Liver (tissue), 9 donors: Measurements from ENCODE around the gene BANP. TPM values are rescaled to one million over a fixed set of nuclear protein-coding genes. Genes with fewer than 3 reads are reported as not detected.

Source experiments
- DNase-seq: peaks from one replicate; pipeline ENCODE4 v3.0.0-alpha.2; 2017; ENCODE audit warnings: low spot score
- H3K27ac ChIP-seq, 2 donors: one replicate each; pipeline ENCODE4 v1.7.0; 2013; ENCODE audit warnings: inconsistent platforms in 2 of 2, low read length in 2 of 2, control low read depth in 1 of 2, low read depth in 1 of 2, mild to moderate bottlenecking in 1 of 2
- H3K27me3 ChIP-seq, 4 donors: one replicate each; pipeline versions ENCODE4 v1.6.1 to v1.7.0; 2013; ENCODE audit warnings: low read length in 3 of 4, inconsistent platforms in 1 of 4, mild to moderate bottlenecking in 1 of 4, moderate library complexity in 1 of 4; ENCODE audit not compliant: control insufficient read depth in 4 of 4, insufficient read depth in 4 of 4
- H3K36me3 ChIP-seq, 4 donors: one replicate each; pipeline versions ENCODE4 v1.6.1 to v1.7.0; 2013; ENCODE audit warnings: low read length in 3 of 4, mild to moderate bottlenecking in 3 of 4, low read depth in 1 of 4, moderate library complexity in 1 of 4; ENCODE audit not compliant: control insufficient read depth in 4 of 4, insufficient read depth in 3 of 4
- H3K4me1 ChIP-seq, 4 donors: one replicate each; pipeline versions ENCODE4 v1.6.1 to v1.7.0; 2013; ENCODE audit warnings: low read length in 3 of 4, mild to moderate bottlenecking in 3 of 4, moderate library complexity in 1 of 4; ENCODE audit not compliant: control insufficient read depth in 4 of 4, insufficient read depth in 4 of 4
- H3K4me3 ChIP-seq, 3 donors: one replicate each; pipeline versions ENCODE4 v1.6.1 to v1.7.0; 2013; ENCODE audit warnings: low read length in 3 of 3, control low read depth in 1 of 3, low read depth in 1 of 3, mild to moderate bottlenecking in 1 of 3
- H3K9ac ChIP-seq, 2 donors: one replicate each; pipeline ENCODE4 v1.7.0; 2013; ENCODE audit warnings: low read length in 2 of 2, mild to moderate bottlenecking in 2 of 2, moderate library complexity in 2 of 2, control low read depth in 1 of 2, low read depth in 1 of 2
- H3K9me3 ChIP-seq, 4 donors: one replicate each; pipeline versions ENCODE4 v1.6.1 to v1.7.0; 2013; ENCODE audit warnings: low read length in 3 of 4; ENCODE audit not compliant: control insufficient read depth in 4 of 4
- ATF3 ChIP-seq: IDR thresholded peaks from 2 replicates; pipeline ENCODE4 v1.6.1; 2016; ENCODE audit warnings: antibody characterized with exemption
- CTCF ChIP-seq: fragments of 150-350 bp; IDR thresholded peaks from 2 replicates; pipeline ENCODE4 v1.5.1; 2017; ENCODE audit warnings: improper control_type of control experiment, low read depth, low read length; ENCODE audit not compliant: missing input control
- FOXA2 ChIP-seq: IDR thresholded peaks from 2 replicates; pipeline ENCODE4 v1.6.1; 2016; ENCODE audit warnings: antibody characterized with exemption
- JUND ChIP-seq, 2 donors: IDR thresholded peaks; 2 replicates each; pipeline ENCODE4 v1.6.1; 2016; ENCODE audit warnings: antibody characterized with exemption in 2 of 2
- MAX ChIP-seq: IDR thresholded peaks from 2 replicates; pipeline ENCODE4 v1.6.1; 2016; ENCODE audit warnings: antibody characterized with exemption
- REST ChIP-seq: IDR thresholded peaks from 2 replicates; pipeline ENCODE4 v1.6.1; 2016; ENCODE audit warnings: antibody characterized with exemption, mild to moderate bottlenecking
- RXRA ChIP-seq, 2 donors: IDR thresholded peaks; 2 replicates each; pipeline ENCODE4 v1.6.1; 2017 to 2018; ENCODE audit warnings: antibody characterized with exemption in 2 of 2, mild to moderate bottlenecking in 1 of 2
- SP1 ChIP-seq: IDR thresholded peaks from 2 replicates; pipeline ENCODE4 v1.6.1; 2018; ENCODE audit warnings: antibody characterized with exemption, mild to moderate bottlenecking
- TAF1 ChIP-seq: conservative IDR thresholded peaks from 2 replicates; pipeline ENCODE4 v1.6.1; 2016; ENCODE audit warnings: antibody characterized with exemption, mild to moderate bottlenecking
- YY1 ChIP-seq: IDR thresholded peaks from 2 replicates; pipeline ENCODE4 v1.6.1; 2016; ENCODE audit warnings: antibody characterized with exemption, mild to moderate bottlenecking
- WGBS: extraction: QIAGEN DNeasy Blood & Tissue Kit; methylation state at CpG from one replicate; pipeline ENCODE4 v1.1.7; 2013; 5-methylcytosine and 5-hydroxymethylcytosine counted together
- polyA plus RNA-seq, 2 donors: library from polyadenylated mRNA; stranded (reverse) in 1 of 2; unstranded in 1 of 2; fragments of 200-250 nt in 1 of 2; fragments of >200 nt in 1 of 2; fragmentation: Nextera tagmentation in 1 of 2; extraction: Ambion mirVana in 1 of 2; gene quantifications; one replicate each; pipeline versions ENCODE4 v1.2.1 to v1.2.3, GENCODE V29; 2013 to 2015
- total RNA-seq, 2 donors: library from RNA; depleted of rRNA; stranded (reverse); fragments of >200 nt; gene quantifications; one replicate each; pipeline ENCODE4 v1.2.3, GENCODE V29; 2014
- donor health status: healthy.
- donor health status: healthy.
- donor health status: healthy.
- donor health status: healthy.
- donor health status: healthy.

The BANP gene
- total and polyA plus RNA-seq, 4 donors = 4.9 to 20.7 (median 13.7) TPM

GRCh38 chr16:88058136-88058535 is 106.9 kb downstream of the BANP start:
- no peak for DNase-seq
- TF ChIP-seq ATF3 = no peak
- TF ChIP-seq FOXA2 = no peak
- TF ChIP-seq TAF1 = no peak
- TF ChIP-seq CTCF = no peak
- no peak for TF ChIP-seq JUND (IDR thresholded peaks at IDR 0.05)
- Histone ChIP-seq H3K4me1 (no peaks in the 10 kb centered on the region), H3K9me3 (no peaks in the 10 kb centered on the region), H3K9ac (no peak overlapping the region), H3K4me3 (no peak overlapping the region), H3K36me3 (peaks cover 3 to 28% (median 7%) of the 10 kb centered on the region in 4 donors), H3K27ac (no peak overlapping the region), H3K27me3 (no peaks in the 10 kb centered on the region)
- WGBS = 96% methylated on average over 14 of the region's 14 CpGs

GRCh38 chr16:88058817-88059216 is 107.6 kb downstream of the BANP start:
- WGBS = 96% methylated on average over 12 of the region's 12 CpGs

More at GRCh38 chr16:88058817-88059216, 107.6 kb downstream of the BANP start:
- H3K9ac ChIP-seq = no peak overlapping the region
- TF ChIP-seq FOXA2 (no peak), REST (no peak), MAX (no peak), JUND (IDR thresholded peaks at IDR 0.05) (no peak), RXRA (IDR thresholded peaks at IDR 0.05) (no peak), SP1 (no peak), YY1 (no peak)
- H3K36me3 ChIP-seq = peaks cover 3 to 31% (median 9%) of the 10 kb centered on the region in 4 donors
- no peaks in the 10 kb centered on the region for H3K4me1 ChIP-seq
- H3K4me3 ChIP-seq = no peak overlapping the region
- no peak for DNase-seq
- H3K27me3 ChIP-seq = no peaks in the 10 kb centered on the region
- no peaks in the 10 kb centered on the region for H3K9me3 ChIP-seq
- no peak overlapping the region for H3K27ac ChIP-seq
